Effector memory CD4-positive, alpha-beta T cell (primary cell): Measurements from ENCODE around the gene AHDC1.
"Not testable (repeated sequence)": the region's sequence is repeated elsewhere in the genome, so short reads cannot be mapped to it uniquely, and the experiment has no call there.

Experiments used
- DNase-seq, 3 donors: peaks; one replicate each; pipeline ENCODE4 v3.0.0-alpha.2; 2020
- H3K27ac ChIP-seq: 2 replicates; pipeline ENCODE4 v1.7.0; 2013; ENCODE audit warnings: mild to moderate bottlenecking, low read length, moderate library complexity; ENCODE audit not compliant: insufficient read depth, poor library complexity, severe bottlenecking
- H3K27me3 ChIP-seq: replicated peaks from 2 replicates; pipeline ENCODE4 v1.7.0; 2013; ENCODE audit warnings: mild to moderate bottlenecking, low read length; ENCODE audit not compliant: insufficient read depth, control insufficient read depth, poor library complexity, severe bottlenecking
- H3K36me3 ChIP-seq: 2 replicates; pipeline ENCODE4 v1.7.0; 2013; ENCODE audit warnings: mild to moderate bottlenecking, low read length, moderate library complexity; ENCODE audit not compliant: control insufficient read depth, insufficient read depth
- H3K4me1 ChIP-seq: 2 replicates; pipeline ENCODE4 v1.7.0; 2013; ENCODE audit warnings: low read length, mild to moderate bottlenecking; ENCODE audit not compliant: control insufficient read depth, insufficient read depth, poor library complexity, severe bottlenecking
- H3K4me3 ChIP-seq: 2 replicates; pipeline ENCODE4 v1.7.0; 2013; ENCODE audit warnings: low read length, low read depth, mild to moderate bottlenecking; ENCODE audit not compliant: insufficient read depth, poor library complexity, severe bottlenecking
- H3K9me3 ChIP-seq: 2 replicates; pipeline ENCODE4 v1.7.0; 2013; ENCODE audit warnings: mild to moderate bottlenecking, low read length, moderate library complexity; ENCODE audit not compliant: control insufficient read depth

The AHDC1 gene

GRCh38 chr1:27557596-27558340 is 46.2 kb downstream of the AHDC1 start:
- H3K4me1 ChIP-seq: peaks cover 10% of the 10 kb centered on the region
- DNase-seq: no peak
- H3K27me3 ChIP-seq: no peaks in the 10 kb centered on the region
- H3K36me3 ChIP-seq: no peaks in the 10 kb centered on the region
- H3K9me3 ChIP-seq: no peaks in the 10 kb centered on the region
- peak overlapping the region; percentile 3 for H3K27ac ChIP-seq
- no peak overlapping the region for H3K4me3 ChIP-seq

- Histone ChIP-seq H3K27me3 (no peaks in the 10 kb centered on the region), H3K27ac (peak overlapping the region; percentile 3), H3K4me1 (peaks cover 10% of the 10 kb centered on the region), H3K9me3 (no peaks in the 10 kb centered on the region), H3K36me3 (no peaks in the 10 kb centered on the region), H3K4me3 (no peak overlapping the region)
- DNase-seq: peak; percentile 49 to 60 (median 49)
These were observed 47.0 kb downstream of the AHDC1 start for GRCh38 chr1:27556781-27557595.

- no peaks in the 10 kb centered on the region for H3K9me3 ChIP-seq
These were observed 47.5 kb downstream of the AHDC1 start for GRCh38 chr1:27556435-27556780.

GRCh38 chr1:27555700-27556424 is 48.1 kb downstream of the AHDC1 start:
- DNase-seq: no peak
- Histone ChIP-seq H3K27ac (no peak overlapping the region), H3K4me1 (peaks cover 10% of the 10 kb centered on the region), H3K9me3 (no peaks in the 10 kb centered on the region), H3K36me3 (peaks cover 7% of the 10 kb centered on the region), H3K4me3 (no peak overlapping the region), H3K27me3 (no peaks in the 10 kb centered on the region)

More at GRCh38 chr1:27556435-27556780, 47.5 kb downstream of the AHDC1 start:
- H3K4me3 ChIP-seq: no peak overlapping the region
- peaks cover 1% of the 10 kb centered on the region for H3K36me3 ChIP-seq
- no peak for DNase-seq
- no peak overlapping the region for H3K27ac ChIP-seq
- H3K4me1 ChIP-seq: peaks cover 10% of the 10 kb centered on the region
- H3K27me3 ChIP-seq: no peaks in the 10 kb centered on the region

- no peak for DNase-seq
- Histone ChIP-seq H3K36me3 (peaks cover 15% of the 10 kb centered on the region), H3K4me1 (peaks cover 10% of the 10 kb centered on the region), H3K27ac (no peak overlapping the region), H3K27me3 (no peaks in the 10 kb centered on the region), H3K9me3 (no peaks in the 10 kb centered on the region), H3K4me3 (no peak overlapping the region)
These were observed 48.9 kb downstream of the AHDC1 start for GRCh38 chr1:27554759-27555699.

GRCh38 chr1:27554293-27554692 is 49.7 kb downstream of the AHDC1 start:
- no peak for DNase-seq
- H3K27me3 ChIP-seq: no peaks in the 10 kb centered on the region
- no peaks in the 10 kb centered on the region for H3K9me3 ChIP-seq
- no peak overlapping the region for H3K27ac ChIP-seq
- H3K36me3 ChIP-seq: peaks cover 22% of the 10 kb centered on the region
- H3K4me1 ChIP-seq: peaks cover 10% of the 10 kb centered on the region
- no peak overlapping the region for H3K4me3 ChIP-seq

- DNase-seq, H3K27me3 ChIP-seq, H3K4me3 ChIP-seq, H3K27ac ChIP-seq, H3K9me3 ChIP-seq: not testable (repeated sequence)
- H3K4me1 ChIP-seq: peaks cover 10% of the 10 kb centered on the region
- H3K36me3 ChIP-seq: peaks cover 26% of the 10 kb centered on the region
These were observed 50.1 kb downstream of the AHDC1 start for GRCh38 chr1:27553823-27554222.

GRCh38 chr1:27552911-27553420 is 51.0 kb downstream of the AHDC1 start:
- no peaks in the 10 kb centered on the region for H3K27me3 ChIP-seq
- no peaks in the 10 kb centered on the region for H3K9me3 ChIP-seq
- no peak overlapping the region for H3K4me3 ChIP-seq
- no peak overlapping the region for H3K27ac ChIP-seq
- peaks cover 30% of the 10 kb centered on the region for H3K36me3 ChIP-seq
- H3K4me1 ChIP-seq: peaks cover 10% of the 10 kb centered on the region
- no peak for DNase-seq

- Histone ChIP-seq H3K4me1 (peaks cover 10% of the 10 kb centered on the region), H3K36me3 (peaks cover 30% of the 10 kb centered on the region), H3K9me3 (no peaks in the 10 kb centered on the region), H3K4me3 (no peak overlapping the region), H3K27me3 (no peaks in the 10 kb centered on the region), H3K27ac (no peak overlapping the region)
- DNase-seq: no peak
These were observed 52.0 kb downstream of the AHDC1 start for GRCh38 chr1:27551953-27552312.
